ENCODE measurements around the gene ZNF768.
"Not testable (repeated sequence)": the region's sequence is repeated elsewhere in the genome, so short reads cannot be mapped to it uniquely, and the experiment has no call there.

The ZNF768 gene

DNA sequence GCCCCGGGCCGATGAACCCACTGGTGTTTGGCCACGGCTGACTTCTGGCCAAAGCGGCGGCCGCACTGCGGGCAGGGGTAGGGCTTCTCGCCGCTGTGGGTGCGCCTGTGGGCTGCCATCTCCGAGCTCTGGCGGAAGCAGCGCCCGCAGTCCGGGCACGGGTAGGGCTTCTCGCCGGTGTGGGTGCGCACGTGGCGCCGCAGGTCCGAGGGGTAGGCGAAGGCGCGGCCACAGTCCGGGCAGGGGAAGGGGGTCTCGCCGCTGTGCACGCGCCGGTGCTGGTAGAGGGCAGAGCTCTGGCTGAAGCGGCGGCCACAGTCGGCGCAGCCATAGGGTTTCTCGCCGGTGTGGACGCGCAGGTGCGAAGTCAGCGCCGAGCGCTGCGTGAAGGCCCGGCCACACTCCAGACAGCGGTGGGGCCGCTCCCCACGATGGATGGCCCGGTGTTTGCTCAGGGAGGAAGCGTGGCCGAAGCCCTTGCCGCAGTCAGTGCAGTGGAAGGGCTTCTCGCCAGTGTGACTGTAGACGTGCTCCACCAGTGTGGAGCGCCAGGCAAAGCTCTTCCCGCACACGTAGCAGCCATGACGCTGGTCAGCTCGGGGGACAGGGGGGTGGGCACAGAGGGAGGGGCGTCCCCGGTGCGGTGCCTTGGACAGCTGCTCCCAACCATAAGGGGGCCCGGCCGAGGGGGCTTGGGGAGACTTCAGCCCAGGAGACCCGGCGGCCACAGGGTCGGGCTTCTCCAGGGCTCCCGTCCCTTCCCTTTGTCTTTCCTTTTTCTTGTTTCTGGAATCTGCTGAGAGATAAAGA is 29.2 kb upstream of the ZNF768 start:
- DNase-seq, result no peak

DNA sequence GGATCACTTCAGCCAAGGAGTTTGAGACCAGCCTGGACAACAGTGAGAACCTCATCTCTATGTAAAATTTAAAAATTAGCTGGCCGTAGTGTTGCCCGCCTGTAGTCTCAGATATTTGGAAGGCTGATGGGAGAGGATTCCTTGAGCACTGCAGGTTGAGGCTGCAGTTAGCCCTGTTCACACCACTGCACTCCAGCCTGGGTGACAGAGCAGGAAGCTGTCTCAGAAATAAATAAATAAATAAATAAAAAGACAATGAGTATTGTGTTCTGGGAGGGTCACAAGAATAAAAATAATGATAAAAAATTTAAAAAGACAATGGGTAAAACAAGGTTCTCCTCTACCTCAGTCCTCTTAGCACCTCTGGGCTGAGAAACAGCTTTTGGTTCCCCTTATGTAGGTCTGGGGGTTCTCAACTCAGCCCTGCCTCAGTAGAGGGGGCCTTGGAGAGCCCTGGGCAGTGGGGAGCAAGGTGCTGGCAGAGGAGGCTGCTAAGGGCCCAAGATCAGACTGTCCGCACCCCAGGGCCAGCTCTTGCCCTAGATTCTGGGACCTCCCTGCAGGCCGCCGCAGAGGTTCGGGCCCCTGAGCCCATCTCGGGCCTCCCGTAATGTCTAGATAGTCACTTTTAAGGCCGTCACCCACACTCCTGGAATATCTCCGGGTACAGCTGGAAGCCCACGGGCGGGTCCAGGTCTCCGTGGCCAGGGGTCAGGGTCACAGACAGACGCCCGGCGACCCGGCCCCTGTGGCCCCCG is 28.4 kb upstream of the ZNF768 start:
- DNase-seq, result no peak

DNA sequence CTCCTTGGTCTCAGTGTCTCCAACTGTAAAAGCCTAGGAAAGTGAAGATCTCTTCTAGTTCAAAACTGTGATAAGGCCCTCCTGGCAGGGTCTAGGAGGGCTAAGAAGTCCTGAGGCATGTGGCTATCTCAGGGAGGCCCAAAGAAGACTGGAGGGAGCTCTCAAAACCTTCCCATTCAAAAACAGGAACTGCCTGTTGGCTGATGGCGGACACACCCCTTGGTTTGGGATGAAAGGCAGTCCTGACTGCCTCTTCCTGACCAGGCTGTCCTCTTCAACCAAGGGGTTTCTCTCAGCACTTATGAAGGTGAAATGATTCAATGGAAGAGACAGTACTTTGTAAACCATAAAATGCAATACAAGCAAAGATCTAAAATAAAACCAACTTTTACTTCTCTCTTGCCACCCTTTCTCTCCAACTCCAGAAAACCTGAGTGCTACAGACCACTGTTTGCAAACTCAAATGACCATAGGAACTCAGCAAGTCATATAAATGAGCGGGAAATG is 27.1 kb upstream of the ZNF768 start:
- DNase-seq, result no peak

GRCh38 chr16:30552956-30553355 is 26.6 kb upstream of the ZNF768 start:
- no peak for DNase-seq

DNA sequence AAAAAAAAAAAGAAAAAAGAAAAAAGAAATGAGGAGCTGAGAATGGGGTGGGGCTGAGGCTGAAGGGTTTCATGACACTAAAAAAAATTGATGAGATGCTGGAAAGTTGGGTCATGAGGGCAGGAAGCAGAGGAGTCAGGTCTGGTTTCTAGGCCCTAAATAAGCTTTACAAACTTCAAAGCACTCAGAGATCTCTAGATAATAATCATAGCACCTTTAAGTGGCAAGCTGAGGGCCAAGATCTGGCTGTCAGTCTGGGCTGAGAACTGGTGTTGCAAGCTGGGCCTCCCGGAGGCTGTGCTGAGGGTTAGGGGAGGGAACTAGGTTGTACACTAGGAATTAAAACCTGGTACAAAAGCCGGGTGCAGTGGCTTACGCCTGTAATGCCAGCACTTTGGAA is 25.4 kb upstream of the ZNF768 start:
- DNase-seq, result no peak

GRCh38 chr16:30548416-30549253 is 22.3 kb upstream of the ZNF768 start:
- DNase-seq, result no peak

DNA sequence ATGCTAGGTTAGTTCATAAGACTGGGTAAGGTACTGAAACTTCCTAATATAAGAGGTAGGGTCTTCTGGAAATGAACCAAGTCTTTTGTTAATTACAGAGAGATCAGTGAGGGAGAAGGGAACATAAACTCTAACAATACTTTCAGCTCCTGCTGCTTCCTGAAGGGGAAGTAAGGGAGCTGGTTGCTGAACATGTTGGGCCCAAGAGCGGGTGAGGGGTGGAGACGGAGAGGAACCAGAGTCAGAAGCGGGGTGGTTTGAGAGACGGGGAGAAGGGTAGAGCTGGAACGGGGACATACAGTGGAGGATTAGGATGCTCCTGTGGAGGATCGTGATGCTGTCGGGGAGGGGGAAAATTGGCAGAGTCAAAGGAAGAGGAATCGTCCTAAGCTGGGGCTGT is 19.7 kb upstream of the ZNF768 start:
- DNase-seq, result no peak

DNA sequence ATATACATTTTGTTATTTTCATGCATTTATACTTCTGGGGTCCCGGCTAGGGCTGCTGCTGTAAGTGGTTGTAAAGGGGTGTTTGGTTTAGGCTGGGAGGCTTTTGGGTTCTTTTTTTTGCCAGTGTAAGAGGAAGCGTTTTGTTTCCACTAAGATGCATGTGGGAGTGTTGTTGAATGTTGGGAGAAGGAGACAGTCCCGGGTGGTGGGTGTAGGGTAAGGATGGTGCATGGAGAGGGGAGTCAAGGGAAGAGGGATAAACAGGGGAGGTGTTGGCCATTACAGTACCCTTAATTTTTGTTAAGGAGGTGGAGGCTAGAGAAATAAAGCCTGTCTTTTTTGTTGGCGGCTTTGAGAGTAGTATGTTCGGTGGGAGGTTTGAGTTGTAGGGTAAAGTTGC is 16.7 kb upstream of the ZNF768 start:
- DNase-seq, result no peak

DNA sequence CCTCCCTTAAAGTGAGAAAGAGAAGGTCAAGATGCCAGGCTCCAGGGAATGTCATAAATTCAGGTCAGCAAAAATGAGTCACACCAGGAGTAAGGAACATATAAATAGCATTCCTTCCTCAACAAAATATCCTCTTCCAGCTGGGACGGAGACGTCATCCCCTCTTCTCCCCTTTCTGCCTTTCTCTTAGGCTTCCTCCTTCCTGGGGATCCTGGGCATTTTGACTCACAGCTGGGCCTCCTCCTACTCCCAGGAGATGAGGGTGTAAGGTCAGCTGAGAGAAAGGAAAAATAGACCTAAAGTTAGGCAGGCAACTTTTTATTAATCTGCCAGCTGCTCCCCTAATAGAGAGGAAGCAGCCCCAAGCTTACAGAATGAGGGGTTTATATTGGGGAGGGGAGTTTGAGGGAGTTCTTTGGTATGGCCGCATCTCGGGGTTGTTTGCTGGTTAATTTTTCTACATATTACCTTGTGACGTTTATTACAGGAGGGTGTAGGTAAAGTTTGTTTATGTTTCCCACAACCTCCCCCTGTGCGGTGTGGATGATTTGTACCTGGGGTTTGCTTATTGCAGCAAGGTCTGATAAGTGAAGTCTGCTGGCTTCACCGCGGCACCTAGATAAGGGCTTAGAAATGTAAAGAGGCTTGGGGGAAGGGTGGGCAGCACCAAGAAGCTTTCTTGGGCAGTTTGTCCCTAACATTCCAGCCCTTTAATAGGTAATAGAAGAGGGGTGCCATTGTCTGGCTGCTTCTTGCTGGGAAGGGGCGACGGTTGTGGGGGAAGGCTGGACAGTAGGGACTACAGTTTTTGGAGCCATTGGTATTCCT is 15.3 kb upstream of the ZNF768 start:
- no peak for DNase-seq

GRCh38 chr16:30540916-30541464 is 14.6 kb upstream of the ZNF768 start:
- DNase-seq, result not testable (repeated sequence)

DNA sequence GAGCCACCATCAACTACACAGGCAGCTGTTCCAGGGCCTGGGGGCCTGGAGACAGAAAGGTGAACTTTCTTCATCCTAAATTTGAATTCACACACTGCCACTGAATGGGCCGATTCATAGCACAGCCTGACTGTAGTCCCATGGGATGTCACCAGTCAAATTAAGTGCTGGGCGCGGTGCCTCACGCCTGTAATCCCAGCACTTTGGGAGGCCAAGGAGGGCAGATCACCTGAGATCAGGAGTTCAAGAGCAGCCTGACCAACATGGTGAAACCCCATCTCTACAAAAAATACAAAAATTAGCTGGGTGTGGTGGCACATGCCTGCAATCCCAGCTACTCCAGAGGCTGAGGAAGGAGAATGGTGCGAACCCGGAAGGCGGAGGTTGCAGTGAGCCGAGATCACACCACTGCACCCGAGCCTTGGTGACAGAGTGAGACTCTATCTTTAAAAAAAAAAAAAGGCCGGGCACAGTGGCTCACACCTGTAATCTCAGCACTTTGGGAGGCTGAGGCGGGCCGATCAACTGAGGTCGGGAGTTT is 13.7 kb upstream of the ZNF768 start:
- not testable (repeated sequence) for DNase-seq

DNA sequence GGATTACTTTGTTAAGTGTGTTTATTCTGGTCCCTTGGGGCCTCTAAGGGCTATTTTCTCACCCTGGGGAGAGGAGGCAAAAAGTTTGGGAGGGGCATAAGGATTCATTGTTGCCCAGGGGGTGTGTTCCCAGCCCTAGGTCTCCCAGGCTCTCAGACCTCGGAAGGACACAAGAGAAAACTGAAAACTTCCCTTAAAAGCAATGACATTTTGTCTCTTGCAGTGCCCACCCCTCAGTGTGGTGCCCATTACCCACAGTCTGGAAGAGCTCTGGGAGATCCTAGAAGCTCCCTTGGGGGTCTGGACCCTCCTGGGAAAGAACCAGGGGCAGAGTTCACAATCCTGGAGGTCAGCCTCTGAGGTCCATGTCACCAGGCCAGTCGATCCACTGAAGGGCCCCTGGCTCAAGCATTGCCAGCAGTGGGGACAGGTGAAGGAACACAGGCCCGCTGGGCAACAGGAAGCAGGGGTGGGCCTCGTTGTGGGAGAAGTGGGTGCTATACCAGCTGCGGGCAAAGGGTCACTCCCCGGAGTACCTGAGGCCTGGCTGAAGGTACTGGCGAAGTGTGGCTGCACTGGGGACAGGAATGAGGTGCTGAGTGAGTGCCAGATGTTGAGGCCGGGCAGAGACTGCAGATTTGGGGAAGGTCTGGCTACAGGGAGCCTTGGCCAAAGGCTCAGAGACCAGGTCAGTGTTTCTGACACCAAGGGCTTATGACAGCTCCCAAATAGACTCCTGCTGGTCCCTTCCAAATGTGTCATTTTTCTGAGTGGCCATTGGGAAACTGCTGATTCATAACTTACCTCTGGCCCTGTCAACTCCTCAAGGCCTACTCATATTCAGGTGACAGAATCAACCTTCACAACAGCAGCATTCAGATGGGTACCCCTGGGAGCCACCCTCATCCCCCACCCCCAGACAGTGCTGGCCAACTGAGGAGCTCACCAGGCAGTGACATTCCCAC is 12.9 kb upstream of the ZNF768 start:
- DNase-seq, result no peak

GRCh38 chr16:30536391-30537024 is 10.1 kb upstream of the ZNF768 start:
- DNase-seq, result not testable (repeated sequence)

DNA sequence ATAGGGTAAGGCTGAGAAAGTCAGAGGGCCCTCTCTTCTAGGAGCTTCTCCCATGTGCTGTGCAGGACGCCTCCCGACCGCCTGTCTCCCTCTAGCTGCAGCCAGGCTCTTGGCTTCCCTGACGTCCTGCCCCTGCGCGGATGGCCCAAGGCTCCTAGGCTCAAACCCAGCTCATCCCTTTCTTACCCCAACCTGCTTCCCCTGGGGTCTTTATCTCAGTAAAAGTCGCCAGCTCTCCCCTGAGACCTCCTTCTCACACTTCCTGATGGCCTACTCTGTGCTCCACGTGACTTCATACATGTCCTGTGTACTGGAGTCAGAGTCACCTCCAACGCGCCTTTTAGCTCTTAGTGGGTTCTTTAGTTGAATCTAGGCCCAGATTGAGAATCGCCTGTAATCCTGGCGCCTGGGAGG is 9.4 kb upstream of the ZNF768 start:
- no peak for DNase-seq

DNA sequence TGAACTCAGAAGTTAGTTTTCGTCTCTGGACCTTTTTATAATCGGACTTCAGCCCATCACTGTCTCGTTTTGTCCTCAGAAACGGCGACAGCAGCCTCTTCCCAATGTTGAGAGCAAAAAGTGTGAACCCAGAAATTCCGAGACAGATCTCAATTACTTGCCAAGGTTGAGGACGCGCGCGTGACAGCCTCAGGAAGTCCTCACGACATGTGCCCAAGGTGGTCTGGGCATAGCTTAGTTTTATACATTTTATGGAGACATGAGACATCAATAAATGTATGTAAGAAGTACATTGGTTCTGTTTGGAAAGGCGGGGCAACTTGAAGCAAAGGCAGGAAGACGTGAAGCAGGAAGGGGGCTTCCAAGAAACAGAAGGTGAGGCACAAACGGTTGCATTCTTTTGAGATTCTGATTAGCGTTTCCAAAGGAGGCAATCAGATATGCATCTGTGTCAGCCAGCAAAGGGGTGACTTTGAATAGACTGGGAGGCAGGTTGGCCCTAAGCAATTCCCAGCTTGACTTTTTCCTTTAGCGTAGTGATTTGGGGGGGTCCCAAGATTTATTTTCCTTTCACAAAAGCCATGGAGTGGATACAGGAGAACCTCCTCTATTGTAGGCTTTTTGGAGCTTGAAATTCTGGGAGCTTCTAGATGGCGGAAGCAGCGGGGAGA is 8.9 kb upstream of the ZNF768 start:
- DNase-seq, result no peak

- DNase-seq, result peak; percentile 80
Measured at GRCh38 chr16:30534368-30535105, 8.2 kb upstream of the ZNF768 start, which contains the start of gene ZNF747. ZNF747 (minus strand) TSS chr16:30534858; CDS start chr16:30534679, 179 bp downstream.

GRCh38 chr16:30533748-30534367 is 7.5 kb upstream of the ZNF768 start:
- no peak for DNase-seq

- DNase-seq, result no peak
Measured at GRCh38 chr16:30533146-30533522, 6.8 kb upstream of the ZNF768 start.

Measured in activated gamma-delta T cell (primary cell).